HFF-Myc (cell line): ENCODE results near the gene RIPK4.

Experiments used
- DNase-seq: peaks from one replicate; pipeline ENCODE4 v3.0.0-alpha.2; 2011; ENCODE audit warnings: low read depth; ENCODE audit errors: extremely low read depth
- H3K4me3 ChIP-seq: replicated peaks from 2 replicates; pipeline ENCODE4 v1.5.1; 2011; ENCODE audit warnings: low read depth, mild to moderate bottlenecking, control low read depth, low read length
- CTCF ChIP-seq: IDR thresholded peaks from 2 replicates; pipeline ENCODE4 v1.5.1; 2012; ENCODE audit warnings: mild to moderate bottlenecking, low read depth, low read length, control low read depth; ENCODE audit errors: missing control alignments

The RIPK4 gene

DNA sequence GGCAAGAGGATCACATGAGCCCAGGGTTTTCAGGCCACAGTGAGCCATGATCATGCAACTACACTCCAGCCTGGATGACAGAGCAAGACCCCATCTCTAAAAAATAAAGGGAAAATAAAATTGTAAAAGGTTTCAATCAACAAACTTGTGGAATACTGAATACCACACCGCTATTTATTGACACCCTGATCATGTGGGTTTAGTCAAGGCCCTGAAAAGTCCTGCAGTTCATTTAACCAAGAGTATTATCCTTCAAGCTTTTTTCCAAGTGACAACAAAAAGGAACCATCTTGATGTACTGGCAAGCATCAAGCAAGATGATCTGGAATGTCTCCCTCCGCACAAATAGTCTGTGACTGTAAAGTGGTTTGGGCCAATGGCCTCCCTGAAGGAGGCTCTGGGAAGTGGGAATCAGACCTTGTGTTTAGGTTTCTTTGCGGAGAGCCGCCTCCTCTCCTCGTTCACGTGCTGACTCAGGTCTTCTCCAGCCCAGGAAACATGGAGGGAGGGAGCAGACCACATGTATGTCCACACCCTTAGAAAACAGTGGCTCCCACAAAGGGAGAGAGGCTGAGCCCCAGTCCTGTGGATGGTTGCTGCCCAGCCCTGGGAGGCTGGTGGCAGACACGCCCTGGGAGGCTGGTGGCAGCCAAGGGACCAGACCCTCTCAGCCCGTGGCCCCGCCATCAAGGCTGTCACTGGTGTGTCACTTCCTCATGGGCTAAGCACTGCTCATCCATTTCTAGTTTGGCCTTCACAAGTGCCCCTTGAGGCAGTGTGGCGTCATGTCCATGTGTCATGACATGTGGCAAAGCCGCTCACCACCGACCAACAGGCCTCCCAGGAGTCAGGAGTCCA is 56.7 kb downstream of the RIPK4 start:
- no peak for DNase-seq
- TF ChIP-seq CTCF = no peak
- no peak overlapping the region for H3K4me3 ChIP-seq

DNA sequence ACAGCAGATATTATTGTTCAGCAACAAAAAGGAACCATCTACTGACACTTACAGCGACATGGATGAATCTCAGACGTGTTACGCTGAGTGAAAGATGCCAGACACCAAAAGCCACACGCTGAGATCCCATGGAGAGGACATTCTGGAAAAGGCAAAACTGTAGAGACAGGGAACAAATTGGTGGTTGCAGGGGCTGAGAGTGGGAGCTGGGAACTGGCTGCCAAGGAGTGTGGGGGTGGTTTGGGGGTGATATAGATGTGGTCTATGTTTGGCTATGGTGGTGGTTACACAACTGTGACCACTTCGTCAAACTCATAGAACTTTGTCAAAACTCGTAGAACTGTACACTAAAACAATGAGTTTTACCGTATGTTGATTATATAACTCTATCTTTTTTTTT is 57.7 kb downstream of the RIPK4 start:
- no peak for TF ChIP-seq CTCF
- H3K4me3 ChIP-seq = no peak overlapping the region
- no peak for DNase-seq

GRCh38 chr21:41707960-41708330 is 58.9 kb downstream of the RIPK4 start:
- H3K4me3 ChIP-seq = no peak overlapping the region
- no peak for TF ChIP-seq CTCF
- no peak for DNase-seq

DNA sequence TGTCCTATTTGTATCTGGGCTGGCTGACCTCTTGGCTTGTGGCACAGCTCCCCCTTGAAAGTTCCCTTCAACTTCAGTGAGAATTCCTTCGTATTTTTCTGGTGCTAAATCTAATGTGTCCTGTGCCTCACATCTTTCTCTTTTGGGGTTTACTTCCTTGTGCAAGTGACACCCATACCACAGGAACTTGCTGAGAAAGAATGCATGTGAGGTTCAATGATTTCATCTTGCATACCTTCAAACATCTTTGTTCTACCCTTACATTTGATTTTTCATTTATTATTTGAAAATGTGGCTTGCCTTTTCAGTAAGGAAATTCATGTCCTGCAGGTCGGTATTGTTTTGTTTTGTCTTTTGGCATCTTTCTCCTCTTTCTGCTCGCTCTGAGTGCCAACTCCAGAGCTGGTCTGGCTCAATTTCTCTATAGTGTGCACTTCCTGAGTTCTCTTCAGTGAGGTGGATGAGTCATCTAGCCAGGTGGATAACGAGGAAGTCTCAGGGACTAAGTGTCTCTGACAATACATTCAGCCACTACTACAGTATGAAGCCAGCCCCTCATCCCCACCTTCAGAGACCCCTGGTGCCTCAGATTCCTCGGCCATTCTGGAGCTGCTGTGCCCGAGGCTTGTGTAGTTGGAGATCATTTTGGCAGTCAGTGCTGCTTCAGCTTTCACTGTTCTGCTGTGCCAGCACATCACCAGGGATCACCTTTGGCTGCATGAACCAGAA is 59.5 kb downstream of the RIPK4 start:
- no peak overlapping the region for H3K4me3 ChIP-seq
- TF ChIP-seq CTCF = no peak
- DNase-seq = no peak

DNA sequence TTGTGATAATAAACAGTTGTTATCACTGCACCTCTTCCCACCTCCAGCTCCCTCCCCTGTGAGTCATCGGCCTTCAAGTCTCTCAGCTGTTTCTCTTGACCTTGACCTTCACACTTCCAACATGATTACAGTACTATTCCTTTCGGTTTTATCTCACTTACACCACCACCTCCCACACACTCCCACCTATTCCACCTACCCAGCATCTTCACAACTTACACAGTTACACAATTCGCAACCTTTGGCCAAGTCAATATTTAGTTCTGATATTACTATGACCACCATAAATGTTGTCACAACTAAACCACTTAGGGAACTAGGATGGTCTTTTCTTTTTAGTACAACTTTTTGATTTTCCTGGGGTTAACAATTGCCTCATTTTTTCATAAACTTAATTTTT is 60.2 kb downstream of the RIPK4 start:
- DNase-seq = no peak
- no peak overlapping the region for H3K4me3 ChIP-seq
- TF ChIP-seq CTCF = no peak

- TF ChIP-seq CTCF = no peak
- H3K4me3 ChIP-seq = no peak overlapping the region
- no peak for DNase-seq
Observed at GRCh38 chr21:41706263-41706639, 60.6 kb downstream of the RIPK4 start.
